HG02588 (cell line): ENCODE measurements around the gene PSMA7.

Experiments used
- ATAC-seq: cut with Tn5 transposase; IDR thresholded peaks from one replicate; pipeline ENCODE4 v1.9.1; 2021; ENCODE audit warnings: mild to moderate bottlenecking, moderate library complexity; ENCODE audit not compliant: unreplicated experiment

PSMA7 gene

DNA sequence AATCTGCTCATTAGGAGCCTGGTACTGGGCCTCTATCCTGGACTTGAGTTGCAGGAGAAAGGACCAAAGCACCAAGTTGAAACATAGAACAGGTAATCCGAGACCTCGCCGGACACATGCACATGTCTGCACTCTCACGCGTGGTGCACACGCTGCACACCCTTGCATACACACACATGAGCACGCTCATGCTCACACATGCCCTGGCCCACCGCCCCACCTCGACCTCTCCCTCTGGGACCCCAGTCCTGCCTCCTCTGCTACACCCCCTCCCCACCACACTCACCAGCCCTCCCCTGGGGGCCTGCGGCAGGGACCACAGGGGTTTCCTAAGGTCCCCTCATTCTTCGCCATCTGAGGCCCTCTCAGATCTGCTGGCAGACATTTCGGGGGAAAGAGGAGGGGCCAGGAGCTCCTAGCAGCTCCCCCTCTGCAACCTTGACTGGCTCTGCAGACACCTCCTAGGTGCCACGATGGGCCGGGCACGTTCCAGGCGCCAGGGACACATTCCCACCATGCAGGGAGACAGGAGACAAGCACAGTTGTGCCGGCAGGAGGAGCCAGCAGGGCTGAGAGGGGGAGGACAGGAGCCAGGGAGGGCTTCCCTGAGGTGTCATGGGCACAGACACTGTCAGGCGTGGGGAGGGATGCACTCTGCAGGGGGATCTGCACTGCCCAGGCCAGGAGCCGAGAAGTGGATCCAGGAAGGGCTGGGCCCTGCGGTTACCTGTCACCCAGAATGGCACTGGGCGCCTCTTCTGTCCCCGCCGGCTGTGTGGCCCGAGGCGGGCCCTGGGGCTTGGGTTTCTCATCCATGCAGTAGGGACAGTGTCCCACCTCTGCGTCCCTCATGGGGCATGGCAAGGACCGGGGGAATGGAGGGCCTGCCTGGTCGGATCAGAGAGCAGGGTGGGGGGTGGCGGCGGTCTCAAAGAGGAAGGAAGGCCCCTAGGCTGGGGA, 46.5 kb downstream of the PSMA7 start:
- no peak for ATAC-seq

DNA sequence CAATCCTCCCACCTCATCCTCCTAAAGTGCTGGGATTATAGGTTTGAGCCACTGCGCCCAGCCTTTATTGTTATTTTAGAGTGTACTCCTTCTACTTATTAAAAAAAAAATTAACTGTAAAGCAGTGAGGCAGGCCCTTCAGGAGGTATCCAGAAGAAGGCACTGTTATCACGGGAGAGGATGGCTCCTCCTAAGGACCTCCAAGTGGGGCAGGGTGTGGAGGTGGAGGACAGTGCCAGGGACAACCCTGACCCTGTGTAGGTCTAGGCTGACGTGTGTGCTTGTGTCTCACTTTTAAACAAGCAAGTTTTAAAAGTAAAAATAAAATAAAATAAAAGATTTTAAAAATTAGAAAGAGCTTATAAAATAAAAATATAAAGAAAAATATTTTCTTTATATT, 53.8 kb downstream of the PSMA7 start:
- no peak for ATAC-seq

DNA sequence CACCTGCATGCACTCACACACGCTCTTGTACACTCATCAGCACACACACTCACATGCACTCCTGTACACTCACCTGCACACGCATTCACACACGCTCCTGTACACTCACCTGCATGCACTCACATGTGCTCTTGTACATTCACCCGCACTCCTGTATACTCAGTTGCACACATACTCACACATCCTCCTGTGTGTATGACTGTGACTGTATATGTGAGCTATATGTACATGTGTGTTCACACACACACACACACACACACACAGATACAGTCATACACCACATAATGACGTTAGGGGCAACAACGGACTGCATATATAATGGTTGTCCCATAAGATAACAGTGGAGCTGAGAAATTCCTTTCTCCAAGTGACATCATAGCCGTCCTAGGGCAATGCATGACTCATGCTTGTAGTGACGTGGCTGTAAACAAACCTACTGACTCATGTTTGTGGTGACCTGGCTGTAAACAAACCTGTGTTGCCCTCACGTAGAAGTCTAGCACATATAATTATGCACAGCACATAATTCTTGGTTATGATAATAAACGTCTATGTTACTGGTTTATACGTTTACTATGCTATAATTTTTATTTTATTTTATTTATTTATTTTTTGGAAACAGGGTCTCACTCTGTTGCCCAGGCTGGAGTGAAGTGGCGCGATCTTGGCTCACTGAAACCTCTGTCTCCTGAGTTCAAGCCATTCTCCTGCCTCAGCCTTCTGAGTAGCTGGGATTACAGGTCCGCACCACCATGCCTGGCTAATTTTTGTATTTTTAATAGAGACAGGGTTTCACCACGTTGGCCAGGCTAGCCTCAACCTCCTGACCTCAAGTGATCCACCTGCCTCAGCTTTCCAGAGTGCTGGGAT, 54.7 kb downstream of the PSMA7 start:
- no peak for ATAC-seq

DNA sequence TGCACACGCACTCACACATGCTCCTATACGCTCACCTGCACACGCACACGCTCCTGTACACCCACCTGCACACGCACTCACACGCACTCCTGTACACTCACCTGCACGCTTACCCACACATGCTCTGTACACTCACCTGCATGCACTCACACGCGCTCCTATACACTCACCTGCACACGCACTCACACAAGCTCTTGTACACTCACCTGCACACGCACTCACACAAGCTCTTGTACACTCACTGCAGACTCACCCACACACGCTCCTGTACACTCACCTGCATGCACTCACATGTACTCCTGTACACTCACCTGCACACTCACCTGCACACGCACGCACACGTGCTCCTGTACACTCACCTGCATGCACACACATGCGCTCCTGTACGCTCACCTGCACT, 55.6 kb downstream of the PSMA7 start:
- ATAC-seq: no peak

DNA sequence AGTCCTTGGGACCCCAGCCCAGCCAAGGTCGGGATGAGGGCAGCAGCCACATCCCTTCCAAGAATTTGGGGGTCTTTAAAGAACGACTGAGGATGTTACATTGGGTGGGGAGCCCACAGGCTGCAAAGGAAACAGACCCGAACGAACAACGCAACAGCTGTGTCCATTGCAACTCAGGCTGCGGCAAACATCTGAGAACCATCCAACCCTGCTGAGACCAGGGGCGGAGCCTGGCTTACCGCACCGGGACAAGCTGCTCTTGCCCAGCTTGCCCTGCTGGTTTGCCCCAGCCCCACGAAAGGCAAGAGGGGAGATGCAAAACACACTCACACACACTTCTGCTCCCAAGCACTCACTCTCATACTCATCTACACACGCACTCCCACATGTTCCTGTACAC, 56.0 kb downstream of the PSMA7 start:
- ATAC-seq: no peak
